ENCODE measurements around the gene NR6A1. TPM values are rescaled to one million over a fixed set of nuclear protein-coding genes. Genes with fewer than 3 reads are reported as not detected.

Gene NR6A1
- total RNA-seq, 1 experiment from 2014 or later = 164 TPM

DNA sequence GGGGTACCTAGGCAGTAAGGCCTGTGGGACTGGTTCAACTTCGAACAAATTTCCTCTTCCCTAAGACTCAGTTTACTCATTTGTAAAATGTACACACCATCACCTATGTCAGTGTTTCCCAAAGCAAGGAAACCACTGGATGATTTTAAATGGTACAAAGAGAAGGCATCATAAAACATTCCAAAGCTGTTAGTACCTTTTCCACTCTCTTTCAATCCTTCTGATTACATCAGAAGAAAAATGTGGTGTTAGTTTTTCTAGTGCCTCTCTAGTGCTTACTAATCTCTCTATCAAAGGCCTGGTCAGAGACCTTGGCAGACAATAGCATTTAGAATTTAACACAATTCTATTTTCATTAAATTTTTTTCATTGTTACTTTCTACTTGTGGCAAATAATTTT lies 18.1 kb downstream of the NR6A1 start (continued):
- TF ChIP-seq, protein P1, sequence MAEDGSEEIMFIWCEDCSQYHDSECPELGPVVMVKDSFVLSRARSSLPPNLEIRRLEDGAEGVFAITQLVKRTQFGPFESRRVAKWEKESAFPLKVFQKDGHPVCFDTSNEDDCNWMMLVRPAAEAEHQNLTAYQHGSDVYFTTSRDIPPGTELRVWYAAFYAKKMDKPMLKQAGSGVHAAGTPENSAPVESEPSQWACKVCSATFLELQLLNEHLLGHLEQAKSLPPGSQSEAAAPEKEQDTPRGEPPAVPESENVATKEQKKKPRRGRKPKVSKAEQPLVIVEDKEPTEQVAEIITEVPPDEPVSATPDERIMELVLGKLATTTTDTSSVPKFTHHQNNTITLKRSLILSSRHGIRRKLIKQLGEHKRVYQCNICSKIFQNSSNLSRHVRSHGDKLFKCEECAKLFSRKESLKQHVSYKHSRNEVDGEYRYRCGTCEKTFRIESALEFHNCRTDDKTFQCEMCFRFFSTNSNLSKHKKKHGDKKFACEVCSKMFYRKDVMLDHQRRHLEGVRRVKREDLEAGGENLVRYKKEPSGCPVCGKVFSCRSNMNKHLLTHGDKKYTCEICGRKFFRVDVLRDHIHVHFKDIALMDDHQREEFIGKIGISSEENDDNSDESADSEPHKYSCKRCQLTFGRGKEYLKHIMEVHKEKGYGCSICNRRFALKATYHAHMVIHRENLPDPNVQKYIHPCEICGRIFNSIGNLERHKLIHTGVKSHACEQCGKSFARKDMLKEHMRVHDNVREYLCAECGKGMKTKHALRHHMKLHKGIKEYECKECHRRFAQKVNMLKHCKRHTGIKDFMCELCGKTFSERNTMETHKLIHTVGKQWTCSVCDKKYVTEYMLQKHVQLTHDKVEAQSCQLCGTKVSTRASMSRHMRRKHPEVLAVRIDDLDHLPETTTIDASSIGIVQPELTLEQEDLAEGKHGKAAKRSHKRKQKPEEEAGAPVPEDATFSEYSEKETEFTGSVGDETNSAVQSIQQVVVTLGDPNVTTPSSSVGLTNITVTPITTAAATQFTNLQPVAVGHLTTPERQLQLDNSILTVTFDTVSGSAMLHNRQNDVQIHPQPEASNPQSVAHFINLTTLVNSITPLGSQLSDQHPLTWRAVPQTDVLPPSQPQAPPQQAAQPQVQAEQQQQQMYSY (CRISPR knock-in tag; IDR thresholded peaks at IDR 0.05) = no peak
- TF ChIP-seq ZNF317 (CRISPR knock-in tag; IDR thresholded peaks at IDR 0.05; ENCODE audit: borderline replicate concordance, low read depth) = no peak
- TF ChIP-seq MXD4 (CRISPR knock-in tag; IDR thresholded peaks at IDR 0.05; ENCODE audit: borderline replicate concordance) = no peak
- TF ChIP-seq ZNF532 (CRISPR knock-in tag; IDR thresholded peaks at IDR 0.05; ENCODE audit: borderline replicate concordance) = no peak
- TF ChIP-seq AFF4 (CRISPR knock-in tag; IDR thresholded peaks at IDR 0.05; ENCODE audit: borderline replicate concordance) = no peak
- TF ChIP-seq, protein P2, sequence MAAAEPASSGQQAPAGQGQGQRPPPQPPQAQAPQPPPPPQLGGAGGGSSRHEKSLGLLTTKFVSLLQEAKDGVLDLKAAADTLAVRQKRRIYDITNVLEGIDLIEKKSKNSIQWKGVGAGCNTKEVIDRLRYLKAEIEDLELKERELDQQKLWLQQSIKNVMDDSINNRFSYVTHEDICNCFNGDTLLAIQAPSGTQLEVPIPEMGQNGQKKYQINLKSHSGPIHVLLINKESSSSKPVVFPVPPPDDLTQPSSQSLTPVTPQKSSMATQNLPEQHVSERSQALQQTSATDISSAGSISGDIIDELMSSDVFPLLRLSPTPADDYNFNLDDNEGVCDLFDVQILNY (CRISPR knock-in tag; IDR thresholded peaks at IDR 0.05) = no peak

DNA sequence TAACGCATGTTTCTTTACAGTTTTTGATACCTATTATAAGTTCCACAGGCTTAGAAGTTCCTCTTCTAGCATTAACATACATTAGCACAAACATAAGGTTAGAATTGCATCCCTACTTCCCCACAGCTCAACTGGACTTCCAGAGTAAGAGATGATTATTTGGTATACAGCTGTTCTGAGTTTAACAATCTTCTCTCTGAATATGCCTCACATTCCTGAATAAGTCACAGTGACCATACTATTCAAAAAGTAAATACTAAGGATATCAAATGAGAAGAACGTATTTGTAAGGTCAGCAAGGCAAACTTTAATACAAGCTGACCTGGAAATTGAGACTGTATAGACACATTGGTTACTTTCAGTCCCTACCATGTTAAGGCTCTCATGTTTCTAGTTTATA lies 21.3 kb downstream of the NR6A1 start:
- H3K27me3 Mint-ChIP-seq (ENCODE audit: low read depth) = no peaks in the 10 kb centered on the region
- ATAC-seq (no peak), DNase-seq (ENCODE audit: low spot score) (no peak)
- H3K27ac Mint-ChIP-seq = no peak overlapping the region
- H3K36me3 Mint-ChIP-seq = no peaks in the 10 kb centered on the region
- H3K4me1 Mint-ChIP-seq = peaks cover 65% of the 10 kb centered on the region
- no peaks in the 10 kb centered on the region for H3K9me3 Mint-ChIP-seq
- ChIA-PET CTCF (interaction anchor here (1.2 to 2.1 kb wide), 4 partner anchors 14 to 103 kb away, joined by 3 to 8 read pairs (median 4); partner anchors contain the start of gene WDR38), POLR2A (interaction anchor here (0.6 to 0.7 kb wide), 2 partner anchors 19 to 96 kb away, joined by 3 read pairs; no protein-coding TSS in a partner anchor)
- TF ChIP-seq, protein P2 (CRISPR knock-in tag; IDR thresholded peaks at IDR 0.05) = no peak
- no peak overlapping the region for H3K4me3 Mint-ChIP-seq

GRCh38 chr9:124749284-124749683 lies 21.8 kb downstream of the NR6A1 start:
- no peaks in the 10 kb centered on the region for H3K27me3 Mint-ChIP-seq (ENCODE audit: low read depth)
- H3K9me3 Mint-ChIP-seq = no peaks in the 10 kb centered on the region
- DNase-seq (ENCODE audit: low spot score) = no peak
- H3K4me1 Mint-ChIP-seq = peaks cover 65% of the 10 kb centered on the region
- ChIA-PET CTCF (interaction anchor here (0.6 to 2.1 kb wide), 6 partner anchors 9 to 124 kb away, joined by 3 to 8 read pairs (median 4); partner anchors contain the start of gene WDR38), POLR2A (interaction anchor here (0.7 kb wide), 1 partner anchor 96 kb away, joined by 3 read pairs; no protein-coding TSS in a partner anchor)
- ATAC-seq = no peak
- no peak overlapping the region for H3K4me3 Mint-ChIP-seq
- H3K36me3 Mint-ChIP-seq = no peaks in the 10 kb centered on the region
- no peak overlapping the region for H3K27ac Mint-ChIP-seq
- TF ChIP-seq NR2C2 (CRISPR knock-in tag; IDR thresholded peaks at IDR 0.05) = no peak
- no peak for TF ChIP-seq CREB1 (CRISPR knock-in tag; IDR thresholded peaks at IDR 0.05)
- TF ChIP-seq STAT6 (CRISPR knock-in tag; conservative IDR thresholded peaks at IDR 0.05; ENCODE audit: low read depth) = no peak
- no peak for TF ChIP-seq ZNF232 (CRISPR knock-in tag; IDR thresholded peaks at IDR 0.05)
- no peak for TF ChIP-seq E2F4 (CRISPR knock-in tag; IDR thresholded peaks at IDR 0.05; ENCODE audit: borderline replicate concordance, low read depth)
- no peak for TF ChIP-seq CREM (CRISPR knock-in tag; IDR thresholded peaks at IDR 0.05)
- TF ChIP-seq ZNF263 (CRISPR knock-in tag; IDR thresholded peaks at IDR 0.05; ENCODE audit: low read depth) = no peak

All from WTC11 (cell line).